Measurements from ENCODE around the gene TNIP1. TPM values are rescaled to one million over a fixed set of nuclear protein-coding genes. Genes with fewer than 3 reads are reported as not detected.

TNIP1 gene
- total RNA-seq, 1 experiment from 2014 or later = 65.7 TPM

DNA sequence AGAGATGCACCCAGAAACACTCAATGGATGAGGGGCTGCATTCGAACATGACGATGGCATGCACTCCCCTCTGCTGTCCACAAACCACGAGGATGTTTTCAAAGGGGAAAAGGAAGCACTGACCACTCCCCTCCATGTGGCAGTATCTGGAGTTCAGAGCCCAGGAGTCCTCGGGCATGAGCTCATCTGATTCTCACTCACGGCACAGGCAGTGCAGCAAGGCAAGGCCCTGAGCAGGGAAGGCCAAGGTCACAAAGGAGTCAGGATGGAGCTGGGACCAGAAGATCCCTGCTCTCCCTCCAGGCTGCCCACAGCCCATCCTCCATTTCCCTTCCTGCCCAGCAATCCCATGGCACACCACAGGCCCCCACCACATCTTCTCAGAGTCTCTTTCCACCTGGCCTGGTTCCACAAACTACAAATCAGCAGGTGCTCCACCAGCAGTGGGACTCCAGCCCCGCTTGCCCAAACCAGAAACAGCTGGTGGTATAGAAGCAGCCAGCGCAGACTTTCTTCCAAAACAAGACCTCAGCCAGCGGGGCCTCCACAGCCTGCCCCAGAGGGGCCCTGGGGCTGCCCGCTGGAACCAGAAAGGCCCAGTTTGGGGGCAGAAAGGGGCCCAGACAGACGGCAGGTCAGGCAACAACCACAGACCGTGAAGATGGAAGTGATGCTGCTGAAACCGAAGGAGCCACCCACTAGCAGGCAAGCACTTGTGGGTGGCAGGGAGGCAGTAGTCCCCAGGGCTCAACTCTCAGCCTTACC is 12.2 kb downstream of the TNIP1 start:
- H3K9me3 ChIP-seq = no peaks in the 10 kb centered on the region
- Mint-ChIP-seq H3K4me3 (ENCODE audit: unreplicated experiment) (no peak overlapping the region), H3K9me3 (ENCODE audit: unreplicated experiment) (no peaks in the 10 kb centered on the region), H3K27ac (ENCODE audit: unreplicated experiment) (no peak overlapping the region), H3K4me1 (ENCODE audit: low read depth, unreplicated experiment) (peaks cover 19% of the 10 kb centered on the region), H3K27me3 (ENCODE audit: insufficient read depth, unreplicated experiment) (no peaks in the 10 kb centered on the region), H3K36me3 (ENCODE audit: insufficient read depth, unreplicated experiment) (peaks cover 9% of the 10 kb centered on the region)
- intact Hi-C loops (cut with micrococcal nuclease; ENCODE audit: unreplicated experiment) = no loop called here
- no TSS peak for BruUV-seq (replicated peaks)
- H3K36me3 ChIP-seq (ENCODE audit: control insufficient read depth, insufficient read depth, low read length) = peaks cover 4% of the 10 kb centered on the region
- H3K27me3 ChIP-seq (replicated peaks; ENCODE audit: control insufficient read depth, insufficient read depth, low read length) = no peaks in the 10 kb centered on the region
- peaks cover 16% of the 10 kb centered on the region for H3K4me1 ChIP-seq
- no peak overlapping the region for H3K4me3 ChIP-seq (ENCODE audit: low read depth, low read length)
- TF ChIP-seq, protein P1, sequence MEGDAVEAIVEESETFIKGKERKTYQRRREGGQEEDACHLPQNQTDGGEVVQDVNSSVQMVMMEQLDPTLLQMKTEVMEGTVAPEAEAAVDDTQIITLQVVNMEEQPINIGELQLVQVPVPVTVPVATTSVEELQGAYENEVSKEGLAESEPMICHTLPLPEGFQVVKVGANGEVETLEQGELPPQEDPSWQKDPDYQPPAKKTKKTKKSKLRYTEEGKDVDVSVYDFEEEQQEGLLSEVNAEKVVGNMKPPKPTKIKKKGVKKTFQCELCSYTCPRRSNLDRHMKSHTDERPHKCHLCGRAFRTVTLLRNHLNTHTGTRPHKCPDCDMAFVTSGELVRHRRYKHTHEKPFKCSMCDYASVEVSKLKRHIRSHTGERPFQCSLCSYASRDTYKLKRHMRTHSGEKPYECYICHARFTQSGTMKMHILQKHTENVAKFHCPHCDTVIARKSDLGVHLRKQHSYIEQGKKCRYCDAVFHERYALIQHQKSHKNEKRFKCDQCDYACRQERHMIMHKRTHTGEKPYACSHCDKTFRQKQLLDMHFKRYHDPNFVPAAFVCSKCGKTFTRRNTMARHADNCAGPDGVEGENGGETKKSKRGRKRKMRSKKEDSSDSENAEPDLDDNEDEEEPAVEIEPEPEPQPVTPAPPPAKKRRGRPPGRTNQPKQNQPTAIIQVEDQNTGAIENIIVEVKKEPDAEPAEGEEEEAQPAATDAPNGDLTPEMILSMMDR (IDR thresholded peaks at IDR 0.05; ENCODE audit: insufficient read depth in 1 of 2, low read depth in 1 of 2, low read length in 1 of 2, severe bottlenecking in 1 of 2, unreplicated experiment in 1 of 2) = no peak
- POLR2A ChIA-PET = no interaction called here
- CTCF ChIA-PET = no interaction called here
- no peak for DNase-seq

DNA sequence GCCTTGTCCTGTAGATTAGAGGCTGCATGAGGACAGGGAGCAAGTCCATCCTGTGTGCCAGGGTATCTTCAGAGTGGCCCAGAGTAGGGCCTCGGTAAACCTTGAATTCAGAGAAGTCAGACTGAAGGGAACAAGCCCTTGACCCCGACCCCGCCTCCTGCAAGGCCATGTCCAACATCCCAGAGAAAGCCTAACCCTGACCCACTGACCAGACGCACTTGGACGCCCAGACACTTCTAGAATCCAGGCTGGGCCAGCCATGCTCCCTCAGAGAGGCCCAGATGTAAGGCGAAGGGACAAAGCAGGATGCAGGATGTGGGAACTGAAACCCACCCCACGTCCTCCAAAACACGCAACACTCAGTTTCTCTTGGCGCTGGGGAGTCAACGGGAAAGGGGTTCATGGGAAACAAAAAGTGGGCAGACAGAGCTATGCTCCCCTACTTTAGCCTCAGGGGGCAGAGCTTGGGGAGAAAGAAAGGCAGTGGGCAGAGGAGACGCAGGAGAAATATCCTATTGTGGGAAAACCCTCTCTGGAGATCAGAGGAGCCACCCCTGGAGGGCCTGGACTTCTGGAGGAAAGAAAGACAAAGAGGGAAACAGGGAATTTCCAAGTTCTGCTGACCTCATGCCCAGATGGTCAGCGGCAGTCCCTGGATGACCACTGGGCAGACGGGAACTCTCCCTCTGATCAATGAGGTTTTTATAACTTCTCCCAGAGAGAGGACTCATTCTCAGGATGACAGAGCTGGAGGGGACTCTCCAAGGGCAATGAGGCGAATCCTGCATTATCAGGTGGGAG is 13.0 kb downstream of the TNIP1 start:
- BruUV-seq (replicated peaks) = no TSS peak
- Mint-ChIP-seq H3K36me3 (ENCODE audit: insufficient read depth, unreplicated experiment) (peaks cover 4% of the 10 kb centered on the region), H3K27me3 (ENCODE audit: insufficient read depth, unreplicated experiment) (no peaks in the 10 kb centered on the region), H3K27ac (ENCODE audit: unreplicated experiment) (no peak overlapping the region), H3K9me3 (ENCODE audit: unreplicated experiment) (no peaks in the 10 kb centered on the region), H3K4me3 (ENCODE audit: unreplicated experiment) (no peak overlapping the region), H3K4me1 (ENCODE audit: low read depth, unreplicated experiment) (peaks cover 19% of the 10 kb centered on the region)
- ChIA-PET POLR2A (no interaction called here), CTCF (no interaction called here)
- Histone ChIP-seq H3K36me3 (ENCODE audit: control insufficient read depth, insufficient read depth, low read length) (peaks cover 4% of the 10 kb centered on the region), H3K27me3 (replicated peaks; ENCODE audit: control insufficient read depth, insufficient read depth, low read length) (no peaks in the 10 kb centered on the region), H3K9me3 (no peaks in the 10 kb centered on the region), H3K4me3 (ENCODE audit: low read depth, low read length) (no peak overlapping the region), H3K4me1 (peaks cover 11% of the 10 kb centered on the region)
- intact Hi-C loops (cut with micrococcal nuclease; ENCODE audit: unreplicated experiment) = no loop called here
- TF ChIP-seq, protein P1 (IDR thresholded peaks at IDR 0.05; ENCODE audit: insufficient read depth in 1 of 2, low read depth in 1 of 2, low read length in 1 of 2, severe bottlenecking in 1 of 2, unreplicated experiment in 1 of 2) = no peak
- DNase-seq = no peak

- TF ChIP-seq, protein P1 (IDR thresholded peaks at IDR 0.05; ENCODE audit: insufficient read depth in 1 of 2, low read depth in 1 of 2, low read length in 1 of 2, severe bottlenecking in 1 of 2, unreplicated experiment in 1 of 2) = no peak
- Mint-ChIP-seq H3K4me1 (ENCODE audit: low read depth, unreplicated experiment) (peaks cover 10% of the 10 kb centered on the region), H3K36me3 (ENCODE audit: insufficient read depth, unreplicated experiment) (peaks cover 1% of the 10 kb centered on the region)
Measured at GRCh38 chr5:151066920-151067319, 13.9 kb downstream of the TNIP1 start.

More at GRCh38 chr5:151066920-151067319, 13.9 kb downstream of the TNIP1 start:
- ChIA-PET CTCF (no interaction called here), POLR2A (no interaction called here)
- no peaks in the 10 kb centered on the region for H3K27me3 Mint-ChIP-seq (ENCODE audit: insufficient read depth, unreplicated experiment)
- peaks cover 5% of the 10 kb centered on the region; the same call in 1 of the 2 replicates for H3K4me1 ChIP-seq
- H3K27me3 ChIP-seq (replicated peaks; ENCODE audit: control insufficient read depth, insufficient read depth, low read length) = no peaks in the 10 kb centered on the region
- no TSS peak for BruUV-seq (replicated peaks)
- no peak overlapping the region for H3K4me3 Mint-ChIP-seq (ENCODE audit: unreplicated experiment)
- H3K36me3 ChIP-seq (ENCODE audit: control insufficient read depth, insufficient read depth, low read length) = peaks cover 7% of the 10 kb centered on the region
- no peak for DNase-seq
- no peaks in the 10 kb centered on the region for H3K9me3 Mint-ChIP-seq (ENCODE audit: unreplicated experiment)
- H3K9me3 ChIP-seq = no peaks in the 10 kb centered on the region
- H3K27ac Mint-ChIP-seq (ENCODE audit: unreplicated experiment) = no peak overlapping the region
- no peak overlapping the region for H3K4me3 ChIP-seq (ENCODE audit: low read depth, low read length)
- intact Hi-C loops (cut with micrococcal nuclease; ENCODE audit: unreplicated experiment) = no loop called here

Measured in Caco-2 (cell line).